WI38 (cell line): ENCODE data around the gene H2AZ1.

Experiments
- H3K4me3 ChIP-seq: 2 replicates; pipeline ENCODE4 v1.5.1; 2011; ENCODE audit warnings: low read depth, mild to moderate bottlenecking, control low read depth, low read length
- TF ChIP-seq, protein P1 (sequence below): IDR thresholded peaks from 2 replicates; pipeline ENCODE4 v1.5.1; 2012; ENCODE audit warnings: low read depth, mild to moderate bottlenecking, control low read depth, low read length

Gene H2AZ1

DNA sequence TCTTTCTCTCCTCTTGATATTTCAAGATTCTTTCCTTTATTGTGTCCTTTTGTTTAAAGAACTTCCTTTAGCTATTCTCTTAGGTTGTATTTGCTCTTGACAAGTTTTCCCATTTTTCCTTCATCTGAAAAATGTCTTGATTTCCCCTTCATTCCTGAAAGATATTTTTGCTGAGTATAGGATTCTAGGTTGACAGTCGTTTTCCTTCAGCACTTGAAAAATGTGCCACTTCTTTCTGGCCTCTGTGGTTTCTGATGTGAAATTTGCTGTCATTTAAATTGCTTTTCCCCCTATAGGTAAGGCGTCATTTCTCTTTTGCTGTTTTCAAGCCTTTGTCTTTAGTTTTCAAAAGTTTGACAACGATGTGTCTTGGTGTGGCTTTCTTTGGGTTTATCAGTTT lies 32.5 kb downstream of the H2AZ1 start:
- TF ChIP-seq, protein P1, sequence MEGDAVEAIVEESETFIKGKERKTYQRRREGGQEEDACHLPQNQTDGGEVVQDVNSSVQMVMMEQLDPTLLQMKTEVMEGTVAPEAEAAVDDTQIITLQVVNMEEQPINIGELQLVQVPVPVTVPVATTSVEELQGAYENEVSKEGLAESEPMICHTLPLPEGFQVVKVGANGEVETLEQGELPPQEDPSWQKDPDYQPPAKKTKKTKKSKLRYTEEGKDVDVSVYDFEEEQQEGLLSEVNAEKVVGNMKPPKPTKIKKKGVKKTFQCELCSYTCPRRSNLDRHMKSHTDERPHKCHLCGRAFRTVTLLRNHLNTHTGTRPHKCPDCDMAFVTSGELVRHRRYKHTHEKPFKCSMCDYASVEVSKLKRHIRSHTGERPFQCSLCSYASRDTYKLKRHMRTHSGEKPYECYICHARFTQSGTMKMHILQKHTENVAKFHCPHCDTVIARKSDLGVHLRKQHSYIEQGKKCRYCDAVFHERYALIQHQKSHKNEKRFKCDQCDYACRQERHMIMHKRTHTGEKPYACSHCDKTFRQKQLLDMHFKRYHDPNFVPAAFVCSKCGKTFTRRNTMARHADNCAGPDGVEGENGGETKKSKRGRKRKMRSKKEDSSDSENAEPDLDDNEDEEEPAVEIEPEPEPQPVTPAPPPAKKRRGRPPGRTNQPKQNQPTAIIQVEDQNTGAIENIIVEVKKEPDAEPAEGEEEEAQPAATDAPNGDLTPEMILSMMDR, result no peak
- no peak overlapping the region for H3K4me3 ChIP-seq

DNA sequence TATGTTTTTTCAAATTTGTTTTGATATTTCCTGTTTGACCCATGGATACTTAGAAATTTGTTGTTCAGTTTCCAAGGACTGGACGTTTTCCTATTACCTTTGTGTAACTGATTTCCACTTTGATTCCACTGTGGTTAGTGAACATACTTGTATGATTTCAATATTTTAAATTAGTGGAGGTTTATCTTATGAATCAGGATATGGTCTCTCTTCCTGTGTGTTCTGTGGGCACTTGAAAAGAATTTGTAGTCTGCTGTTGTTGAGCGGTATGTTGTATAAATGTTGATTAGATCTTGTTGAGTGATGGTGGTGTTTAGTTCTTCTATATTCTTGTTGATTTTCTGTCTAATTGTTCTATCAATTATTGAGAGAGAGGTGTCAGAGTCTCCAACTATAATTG lies 34.6 kb downstream of the H2AZ1 start:
- TF ChIP-seq, protein P1, result no peak
- no peak overlapping the region for H3K4me3 ChIP-seq
